Osteoblast (primary cell): ENCODE data around the gene SGPP2. TPM values are rescaled to one million over a fixed set of nuclear protein-coding genes. Genes with fewer than 3 reads are reported as not detected.
A peak's percentile ranks its signal among the peaks of the same experiment; 100 is the strongest.

Experiments used
- DNase-seq: peaks from one replicate; pipeline ENCODE4 v3.0.0; 2011; ENCODE audit warnings: low spot score, mixed read lengths; ENCODE audit not compliant: insufficient read length; ENCODE audit errors: missing footprints
- H2AFZ ChIP-seq: 2 replicates; pipeline ENCODE4 v1.6.0; 2011; ENCODE audit warnings: mild to moderate bottlenecking, low read length
- H3K27ac ChIP-seq: 2 replicates; pipeline ENCODE4 v1.5.1; 2011; ENCODE audit warnings: mild to moderate bottlenecking, low read depth, low read length, moderate library complexity
- H3K27me3 ChIP-seq: 2 replicates; pipeline ENCODE4 v1.6.0; 2012; ENCODE audit warnings: mild to moderate bottlenecking, control low read depth, inconsistent platforms, low read length, moderate library complexity; ENCODE audit not compliant: insufficient read depth
- H3K36me3 ChIP-seq: 2 replicates; pipeline ENCODE4 v1.5.1; 2011; ENCODE audit warnings: mild to moderate bottlenecking, low read length, control low read depth, moderate library complexity; ENCODE audit not compliant: insufficient read depth
- H3K4me1 ChIP-seq: 2 replicates; pipeline ENCODE4 v1.5.1; 2011; ENCODE audit warnings: mild to moderate bottlenecking, low read length, control low read depth, moderate library complexity; ENCODE audit not compliant: insufficient read depth
- H3K4me2 ChIP-seq: 2 replicates; pipeline ENCODE4 v1.6.0; 2011; ENCODE audit warnings: mild to moderate bottlenecking, low read length; ENCODE audit not compliant: insufficient read depth
- H3K4me3 ChIP-seq: fragments of 200-600 bp; sonication (generic); 3 replicates; pipeline ENCODE4 v1.5.1; 2012; ENCODE audit warnings: mild to moderate bottlenecking, low read length, inconsistent platforms; ENCODE audit not compliant: insufficient read depth
- H3K79me2 ChIP-seq: 2 replicates; pipeline ENCODE4 v1.6.0; 2012; ENCODE audit warnings: mild to moderate bottlenecking, low read length, control low read depth, inconsistent platforms; ENCODE audit not compliant: insufficient read depth
- H3K9me3 ChIP-seq: 2 replicates; pipeline ENCODE4 v1.5.1; 2011; ENCODE audit warnings: low read depth, low read length, control low read depth
- H4K20me1 ChIP-seq: 2 replicates; pipeline ENCODE4 v1.6.0; 2012; ENCODE audit warnings: mild to moderate bottlenecking, low read length, control low read depth; ENCODE audit not compliant: insufficient read depth
- total RNA-seq: library from RNA; depleted of rRNA; stranded (reverse); fragments of >200 nt; gene quantifications from 2 replicates; pipeline ENCODE4 v1.2.3, GENCODE V29; 2012
- TF ChIP-seq, protein P1 (sequence below): IDR thresholded peaks from 2 replicates; pipeline ENCODE4 v1.5.1; 2011; ENCODE audit warnings: mild to moderate bottlenecking, low read depth, low read length, moderate library complexity; ENCODE audit errors: extremely low read depth

The SGPP2 gene
- total RNA-seq, 1 donor, result not detected

DNA sequence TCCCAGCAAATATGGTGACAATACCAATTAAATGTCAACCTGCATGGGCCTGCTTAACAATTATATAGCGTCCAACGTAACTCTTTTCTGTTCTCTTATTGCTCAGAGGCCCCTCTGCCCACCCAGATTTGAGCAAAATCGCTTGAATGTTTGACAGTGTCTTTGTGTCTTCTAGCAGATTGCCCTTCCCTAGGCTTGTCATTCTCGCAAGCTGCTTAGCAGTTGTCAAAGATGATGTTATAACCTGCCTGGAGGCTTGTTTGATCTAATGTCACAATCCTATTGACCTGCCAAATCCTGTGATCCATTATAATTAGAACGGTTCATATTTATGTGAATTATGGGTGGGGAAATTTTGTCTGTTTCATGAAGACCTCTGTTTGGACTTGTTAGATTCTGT lies 122.7 kb downstream of the SGPP2 start:
- TF ChIP-seq, protein P1, sequence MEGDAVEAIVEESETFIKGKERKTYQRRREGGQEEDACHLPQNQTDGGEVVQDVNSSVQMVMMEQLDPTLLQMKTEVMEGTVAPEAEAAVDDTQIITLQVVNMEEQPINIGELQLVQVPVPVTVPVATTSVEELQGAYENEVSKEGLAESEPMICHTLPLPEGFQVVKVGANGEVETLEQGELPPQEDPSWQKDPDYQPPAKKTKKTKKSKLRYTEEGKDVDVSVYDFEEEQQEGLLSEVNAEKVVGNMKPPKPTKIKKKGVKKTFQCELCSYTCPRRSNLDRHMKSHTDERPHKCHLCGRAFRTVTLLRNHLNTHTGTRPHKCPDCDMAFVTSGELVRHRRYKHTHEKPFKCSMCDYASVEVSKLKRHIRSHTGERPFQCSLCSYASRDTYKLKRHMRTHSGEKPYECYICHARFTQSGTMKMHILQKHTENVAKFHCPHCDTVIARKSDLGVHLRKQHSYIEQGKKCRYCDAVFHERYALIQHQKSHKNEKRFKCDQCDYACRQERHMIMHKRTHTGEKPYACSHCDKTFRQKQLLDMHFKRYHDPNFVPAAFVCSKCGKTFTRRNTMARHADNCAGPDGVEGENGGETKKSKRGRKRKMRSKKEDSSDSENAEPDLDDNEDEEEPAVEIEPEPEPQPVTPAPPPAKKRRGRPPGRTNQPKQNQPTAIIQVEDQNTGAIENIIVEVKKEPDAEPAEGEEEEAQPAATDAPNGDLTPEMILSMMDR, result no peak
- Histone ChIP-seq H4K20me1 (no peaks in the 10 kb centered on the region), H3K79me2 (no peaks in the 10 kb centered on the region), H3K36me3 (no peaks in the 10 kb centered on the region), H3K27me3 (no peaks in the 10 kb centered on the region), H3K9me3 (no peaks in the 10 kb centered on the region), H3K4me1 (no peaks in the 10 kb centered on the region), H3K27ac (no peak overlapping the region), H3K4me3 (no peak overlapping the region), H2AFZ (no peak overlapping the region), H3K4me2 (no peak overlapping the region)
- DNase-seq, result no peak

- peaks cover 6% of the 10 kb centered on the region for H3K27me3 ChIP-seq
- H3K27ac ChIP-seq, result no peak overlapping the region
- H3K4me1 ChIP-seq, result no peaks in the 10 kb centered on the region
- no peaks in the 10 kb centered on the region for H3K36me3 ChIP-seq
- H2AFZ ChIP-seq, result no peak overlapping the region
- H3K4me3 ChIP-seq, result no peak overlapping the region
- H3K4me2 ChIP-seq, result no peak overlapping the region
- DNase-seq, result no peak
- H3K9me3 ChIP-seq, result no peaks in the 10 kb centered on the region
- no peaks in the 10 kb centered on the region for H4K20me1 ChIP-seq
- TF ChIP-seq, protein P1, result no peak
- no peaks in the 10 kb centered on the region for H3K79me2 ChIP-seq
Measured at GRCh38 chr2:222548992-222549391, 124.6 kb downstream of the SGPP2 start.

- Histone ChIP-seq H3K27ac (no peak overlapping the region), H3K4me1 (no peaks in the 10 kb centered on the region), H3K4me2 (no peak overlapping the region), H3K36me3 (no peaks in the 10 kb centered on the region), H3K79me2 (no peaks in the 10 kb centered on the region), H3K27me3 (peaks cover 6% of the 10 kb centered on the region), H2AFZ (no peak overlapping the region), H3K4me3 (no peak overlapping the region), H3K9me3 (no peaks in the 10 kb centered on the region), H4K20me1 (no peaks in the 10 kb centered on the region)
- peak; percentile 14 for DNase-seq
- TF ChIP-seq, protein P1, result no peak
Measured at GRCh38 chr2:222554517-222554916, 130.2 kb downstream of the SGPP2 start.

- TF ChIP-seq, protein P1, result no peak
Measured at GRCh38 chr2:222561151-222561550, 136.8 kb downstream of the SGPP2 start.

More at GRCh38 chr2:222561151-222561550, 136.8 kb downstream of the SGPP2 start:
- Histone ChIP-seq H3K27me3 (no peaks in the 10 kb centered on the region), H3K4me2 (no peak overlapping the region), H4K20me1 (no peaks in the 10 kb centered on the region), H2AFZ (no peak overlapping the region), H3K36me3 (peaks cover 4% of the 10 kb centered on the region), H3K27ac (no peak overlapping the region), H3K4me1 (no peaks in the 10 kb centered on the region), H3K4me3 (no peak overlapping the region), H3K9me3 (no peaks in the 10 kb centered on the region), H3K79me2 (no peaks in the 10 kb centered on the region)
- DNase-seq, result no peak
